ENCODE data around the gene TPST2. TPM values are rescaled to one million over a fixed set of nuclear protein-coding genes. Genes with fewer than 3 reads are reported as not detected.

The TPST2 gene
- total RNA-seq, 1 donor from 2014 or later, result 26.2 TPM

- Histone ChIP-seq H3K4me3 (ENCODE audit: low read depth, low read length) (no peak overlapping the region), H3K36me3 (ENCODE audit: control insufficient read depth, insufficient read depth, low read length) (peaks cover under 1% of the 10 kb centered on the region), H3K27me3 (ENCODE audit: control insufficient read depth, insufficient read depth, low read length) (no peaks in the 10 kb centered on the region)
- DNase-seq (ENCODE audit: low read depth), result no peak
- no peak for TF ChIP-seq CTCF (IDR thresholded peaks at IDR 0.05; ENCODE audit: insufficient read depth, low read length, poor library complexity, severe bottlenecking)
Observed at GRCh38 chr22:26481112-26481693, 108.7 kb downstream of the TPST2 start.

GRCh38 chr22:26480611-26480932, 109.4 kb downstream of the TPST2 start:
- DNase-seq (ENCODE audit: low read depth), result no peak
- H3K27me3 ChIP-seq (ENCODE audit: control insufficient read depth, insufficient read depth, low read length), result no peaks in the 10 kb centered on the region
- H3K4me3 ChIP-seq (ENCODE audit: low read depth, low read length), result no peak overlapping the region
- TF ChIP-seq CTCF (IDR thresholded peaks at IDR 0.05; ENCODE audit: insufficient read depth, low read length, poor library complexity, severe bottlenecking), result no peak
- peaks cover 1% of the 10 kb centered on the region for H3K36me3 ChIP-seq (ENCODE audit: control insufficient read depth, insufficient read depth, low read length)

- DNase-seq (ENCODE audit: low read depth), result no peak
- H3K4me3 ChIP-seq (ENCODE audit: low read depth, low read length), result peak overlapping the region; percentile 2
- no peak for TF ChIP-seq CTCF (IDR thresholded peaks at IDR 0.05; ENCODE audit: insufficient read depth, low read length, poor library complexity, severe bottlenecking)
- H3K27me3 ChIP-seq (ENCODE audit: control insufficient read depth, insufficient read depth, low read length), result no peaks in the 10 kb centered on the region
- peaks cover 1% of the 10 kb centered on the region for H3K36me3 ChIP-seq (ENCODE audit: control insufficient read depth, insufficient read depth, low read length)
Observed at GRCh38 chr22:26479792-26480610, 109.9 kb downstream of the TPST2 start.

GRCh38 chr22:26479043-26479791, 110.7 kb downstream of the TPST2 start:
- peak overlapping the region; percentile 2 for H3K4me3 ChIP-seq (ENCODE audit: low read depth, low read length)
- no peak for DNase-seq (ENCODE audit: low read depth)
- peaks cover 1% of the 10 kb centered on the region for H3K36me3 ChIP-seq (ENCODE audit: control insufficient read depth, insufficient read depth, low read length)
- no peak for TF ChIP-seq CTCF (IDR thresholded peaks at IDR 0.05; ENCODE audit: insufficient read depth, low read length, poor library complexity, severe bottlenecking)
- no peaks in the 10 kb centered on the region for H3K27me3 ChIP-seq (ENCODE audit: control insufficient read depth, insufficient read depth, low read length)

- TF ChIP-seq CTCF (IDR thresholded peaks at IDR 0.05; ENCODE audit: insufficient read depth, low read length, poor library complexity, severe bottlenecking), result no peak
- no peak overlapping the region for H3K4me3 ChIP-seq (ENCODE audit: low read depth, low read length)
- H3K27me3 ChIP-seq (ENCODE audit: control insufficient read depth, insufficient read depth, low read length), result no peaks in the 10 kb centered on the region
- H3K36me3 ChIP-seq (ENCODE audit: control insufficient read depth, insufficient read depth, low read length), result peaks cover 1% of the 10 kb centered on the region
- DNase-seq (ENCODE audit: low read depth), result no peak
Observed at GRCh38 chr22:26477341-26477731, 112.6 kb downstream of the TPST2 start.
